ENCODE measurements around the gene TIA1.

DNA sequence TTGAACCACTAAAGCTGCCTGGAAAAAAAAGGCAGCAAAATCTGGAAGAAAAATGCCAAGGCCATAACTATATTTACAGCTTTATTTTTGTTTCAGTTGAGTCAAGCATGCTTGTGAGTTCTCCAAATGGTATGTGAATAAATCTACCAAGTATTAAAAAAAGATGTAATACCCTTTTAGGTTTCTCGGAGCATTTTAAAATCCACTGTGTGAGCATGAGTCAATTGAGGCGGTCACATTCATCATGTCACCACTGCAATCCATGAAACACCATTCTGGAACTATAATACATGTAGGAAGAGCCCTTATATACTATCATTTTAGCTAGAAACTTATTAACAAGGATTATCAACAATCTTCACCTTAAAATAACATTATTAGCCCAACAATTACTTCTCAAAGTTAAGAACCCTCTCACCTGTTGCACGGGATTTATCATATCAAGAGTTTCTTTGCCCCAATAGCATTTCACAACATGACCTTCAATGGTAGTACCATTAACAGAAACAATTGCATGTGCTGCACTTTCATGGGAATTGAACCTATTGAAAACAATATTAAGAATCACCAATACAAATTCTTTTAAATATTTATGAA, 33.4 kb downstream of the TIA1 start:
- TF ChIP-seq POLR2AphosphoS5 (IDR thresholded peaks at IDR 0.05; ENCODE audit: low read depth, low read length) (no peak), POLR2A (IDR thresholded peaks at IDR 0.05; ENCODE audit: low read depth, low read length) (no peak)

Measured in GM12891 (cell line).